Measurements from ENCODE around the gene IL17A. TPM values are rescaled to one million over a fixed set of nuclear protein-coding genes. Genes with fewer than 3 reads are reported as not detected.

Gene IL17A
- polyA plus RNA-seq, 1 experiment = not detected

- H3K4me3 ChIP-seq (ENCODE audit: low read depth, low read length) = no peak overlapping the region
- CTCF ChIA-PET = no interaction called here
- H3K27ac ChIP-seq (ENCODE audit: low read depth, low read length) = no peak overlapping the region
- H3K9me3 ChIP-seq (ENCODE audit: control insufficient read depth, insufficient read depth, low read length) = no peaks in the 10 kb centered on the region
- H3K27me3 ChIP-seq (ENCODE audit: control insufficient read depth, insufficient read depth, low read length) = no peaks in the 10 kb centered on the region
- no peak for TF ChIP-seq CTCF (IDR thresholded peaks at IDR 0.05; ENCODE audit: low read depth, low read length)
- DNase-seq (ENCODE audit: low read depth, low spot score) = no peak
- POLR2A ChIA-PET = no interaction called here
These were observed 43.6 kb upstream of the IL17A start for GRCh38 chr6:52142556-52142955.

GRCh38 chr6:52143551-52143950 lies 42.6 kb upstream of the IL17A start:
- ChIA-PET CTCF (no interaction called here), POLR2A (no interaction called here)
- DNase-seq (ENCODE audit: low read depth, low spot score) = no peak
- Histone ChIP-seq H3K27me3 (ENCODE audit: control insufficient read depth, insufficient read depth, low read length) (no peaks in the 10 kb centered on the region), H3K4me3 (ENCODE audit: low read depth, low read length) (no peak overlapping the region), H3K27ac (ENCODE audit: low read depth, low read length) (no peak overlapping the region), H3K9me3 (ENCODE audit: control insufficient read depth, insufficient read depth, low read length) (no peaks in the 10 kb centered on the region)
- TF ChIP-seq CTCF (IDR thresholded peaks at IDR 0.05; ENCODE audit: low read depth, low read length) = no peak

GRCh38 chr6:52144196-52145076 lies 41.7 kb upstream of the IL17A start:
- Histone ChIP-seq H3K9me3 (ENCODE audit: control insufficient read depth, insufficient read depth, low read length) (no peaks in the 10 kb centered on the region), H3K4me3 (ENCODE audit: low read depth, low read length) (no peak overlapping the region), H3K27me3 (ENCODE audit: control insufficient read depth, insufficient read depth, low read length) (no peaks in the 10 kb centered on the region), H3K27ac (ENCODE audit: low read depth, low read length) (no peak overlapping the region)
- TF ChIP-seq CTCF (IDR thresholded peaks at IDR 0.05; ENCODE audit: low read depth, low read length) = no peak
- ChIA-PET POLR2A (no interaction called here), CTCF (no interaction called here)
- DNase-seq (ENCODE audit: low read depth, low spot score) = no peak

- Histone ChIP-seq H3K27me3 (ENCODE audit: control insufficient read depth, insufficient read depth, low read length) (no peaks in the 10 kb centered on the region), H3K9me3 (ENCODE audit: control insufficient read depth, insufficient read depth, low read length) (no peaks in the 10 kb centered on the region), H3K4me3 (ENCODE audit: low read depth, low read length) (no peak overlapping the region), H3K27ac (ENCODE audit: low read depth, low read length) (no peak overlapping the region)
- ChIA-PET CTCF (no interaction called here), POLR2A (no interaction called here)
- DNase-seq (ENCODE audit: low read depth, low spot score) = no peak
- TF ChIP-seq CTCF (IDR thresholded peaks at IDR 0.05; ENCODE audit: low read depth, low read length) = no peak
These were observed 39.2 kb upstream of the IL17A start for GRCh38 chr6:52146851-52147445.

GRCh38 chr6:52149076-52149475 lies 37.1 kb upstream of the IL17A start:
- POLR2A ChIA-PET = no interaction called here
- Histone ChIP-seq H3K27me3 (ENCODE audit: control insufficient read depth, insufficient read depth, low read length) (no peaks in the 10 kb centered on the region), H3K27ac (ENCODE audit: low read depth, low read length) (no peak overlapping the region), H3K4me3 (ENCODE audit: low read depth, low read length) (no peak overlapping the region), H3K9me3 (ENCODE audit: control insufficient read depth, insufficient read depth, low read length) (no peaks in the 10 kb centered on the region)
- TF ChIP-seq CTCF (IDR thresholded peaks at IDR 0.05; ENCODE audit: low read depth, low read length) = no peak
- DNase-seq (ENCODE audit: low read depth, low spot score) = no peak
- CTCF ChIA-PET = interaction anchor here (1.3 kb wide), 1 partner anchor 115 kb away, joined by 3 read pairs; no protein-coding TSS in a partner anchor

Measured in AG04450 (cell line).